HG03175 (cell line): ENCODE results near the gene VEPH1.

Experiments used
- ATAC-seq: cut with Tn5 transposase; IDR thresholded peaks from one replicate; pipeline ENCODE4 v1.9.1; 2021; ENCODE audit warnings: mild to moderate bottlenecking, moderate library complexity; ENCODE audit not compliant: unreplicated experiment

Gene VEPH1

DNA sequence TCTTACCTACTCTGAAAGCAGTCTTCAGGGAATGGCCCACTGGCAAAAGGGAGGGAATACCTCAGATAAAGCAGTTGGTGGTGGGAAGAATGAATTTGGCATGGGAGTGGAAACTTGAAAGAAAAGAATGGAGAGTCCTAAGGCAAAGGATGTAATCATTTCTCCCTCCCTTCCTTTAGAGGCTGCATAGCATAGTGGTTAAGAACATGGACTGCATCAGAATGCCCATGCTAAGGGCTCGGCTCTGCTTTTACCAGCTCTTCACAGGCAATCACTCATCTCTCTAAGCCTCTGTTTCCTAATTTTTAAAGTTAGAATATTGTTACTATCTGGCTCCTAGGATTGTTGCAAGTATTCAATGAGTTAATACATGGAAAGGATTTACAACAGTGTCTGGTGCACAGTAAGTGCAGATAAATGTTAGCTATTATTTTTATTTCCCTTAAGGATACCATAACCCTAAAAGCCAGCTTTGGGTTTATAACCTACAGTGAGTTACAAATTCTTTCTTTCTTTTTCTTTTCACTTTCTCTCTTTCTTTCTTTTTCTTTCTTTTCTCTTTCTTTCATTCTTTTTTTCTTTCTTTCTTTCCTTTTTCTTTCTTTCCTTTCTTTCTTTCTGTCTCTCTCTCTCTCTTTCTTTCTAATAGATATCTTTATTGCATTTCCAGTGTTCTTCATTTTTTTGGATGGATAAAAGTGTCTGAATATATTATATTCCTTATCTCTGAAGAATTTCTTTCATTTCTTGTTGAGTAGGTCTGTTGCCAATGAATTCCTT is 23.6 kb downstream of the VEPH1 start:
- no peak for ATAC-seq

DNA sequence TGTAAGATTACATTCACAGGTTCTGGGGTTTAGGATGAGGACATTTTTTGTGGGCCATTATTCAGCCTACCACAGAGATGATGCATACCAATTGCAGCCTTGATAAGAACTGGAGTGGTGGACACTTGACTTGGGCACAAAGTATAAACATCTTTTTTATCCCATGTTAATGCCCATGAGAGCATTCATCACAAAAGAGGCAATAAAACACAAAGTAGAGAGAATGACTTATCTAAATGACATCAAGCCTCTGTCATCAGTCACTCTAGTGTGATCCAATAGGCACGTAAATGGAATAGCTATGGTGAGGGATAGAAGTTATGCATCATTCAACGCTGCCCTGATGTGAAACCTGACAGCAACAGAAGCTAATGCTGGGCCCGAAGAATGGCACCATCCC is 25.8 kb downstream of the VEPH1 start:
- ATAC-seq: no peak

DNA sequence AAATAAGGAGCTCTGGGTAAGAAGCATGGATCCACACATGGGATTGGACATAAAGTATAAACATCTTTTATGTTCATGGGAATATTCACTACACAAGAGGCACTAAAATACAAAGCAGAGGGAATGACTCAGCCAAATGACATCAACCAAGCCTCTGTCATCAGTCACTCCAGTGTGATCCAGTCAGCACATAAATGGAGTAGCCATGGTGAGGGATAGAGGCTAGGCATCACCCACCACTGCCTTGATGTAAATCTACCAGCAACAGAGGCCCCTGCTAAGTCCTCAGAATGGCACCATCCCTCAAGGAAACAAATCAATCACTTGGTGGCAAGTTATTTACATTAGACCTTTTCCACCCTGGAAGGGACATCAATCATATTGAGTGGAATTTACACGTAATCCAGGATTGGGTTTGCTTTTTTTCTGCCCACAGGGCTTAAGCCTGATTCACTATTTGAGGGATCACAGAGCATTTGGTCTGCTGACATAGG is 27.2 kb downstream of the VEPH1 start:
- no peak for ATAC-seq

DNA sequence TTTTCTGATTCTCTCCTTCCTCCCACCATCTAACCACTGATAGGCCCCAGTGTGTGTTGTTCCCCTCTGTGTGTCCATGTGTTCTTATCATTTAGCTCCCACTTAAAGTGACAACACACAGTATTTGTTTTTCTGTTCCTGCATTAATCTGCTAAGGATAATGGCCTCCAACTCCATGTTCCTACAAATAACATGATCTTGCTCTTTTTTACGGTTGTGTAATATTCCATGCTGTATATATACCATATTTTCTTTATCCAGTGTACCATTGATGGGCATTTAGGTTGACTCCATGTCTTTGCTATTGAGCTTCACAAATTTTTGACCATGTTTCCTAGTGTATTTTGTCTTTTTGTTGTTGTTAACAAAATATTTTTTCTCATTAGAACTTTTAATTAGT is 30.6 kb downstream of the VEPH1 start:
- no peak for ATAC-seq

DNA sequence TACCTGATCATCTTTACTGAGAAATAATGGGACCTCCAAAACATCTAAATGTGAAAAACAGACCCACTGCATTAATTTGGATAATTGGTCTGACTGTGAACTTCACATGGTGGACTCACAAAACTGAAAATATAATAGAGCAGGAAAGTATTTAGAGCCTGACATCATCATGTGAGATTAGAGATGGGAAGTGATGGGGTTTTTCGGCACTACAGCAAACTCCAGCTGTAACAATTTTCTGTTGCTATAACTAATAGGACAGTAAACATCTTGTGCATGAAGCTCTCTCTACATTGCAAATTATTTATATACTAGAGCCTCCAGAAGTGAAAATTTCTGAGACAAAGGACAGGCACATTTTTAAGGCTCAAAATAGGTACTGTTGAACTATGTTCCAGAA is 32.2 kb downstream of the VEPH1 start:
- no peak for ATAC-seq

DNA sequence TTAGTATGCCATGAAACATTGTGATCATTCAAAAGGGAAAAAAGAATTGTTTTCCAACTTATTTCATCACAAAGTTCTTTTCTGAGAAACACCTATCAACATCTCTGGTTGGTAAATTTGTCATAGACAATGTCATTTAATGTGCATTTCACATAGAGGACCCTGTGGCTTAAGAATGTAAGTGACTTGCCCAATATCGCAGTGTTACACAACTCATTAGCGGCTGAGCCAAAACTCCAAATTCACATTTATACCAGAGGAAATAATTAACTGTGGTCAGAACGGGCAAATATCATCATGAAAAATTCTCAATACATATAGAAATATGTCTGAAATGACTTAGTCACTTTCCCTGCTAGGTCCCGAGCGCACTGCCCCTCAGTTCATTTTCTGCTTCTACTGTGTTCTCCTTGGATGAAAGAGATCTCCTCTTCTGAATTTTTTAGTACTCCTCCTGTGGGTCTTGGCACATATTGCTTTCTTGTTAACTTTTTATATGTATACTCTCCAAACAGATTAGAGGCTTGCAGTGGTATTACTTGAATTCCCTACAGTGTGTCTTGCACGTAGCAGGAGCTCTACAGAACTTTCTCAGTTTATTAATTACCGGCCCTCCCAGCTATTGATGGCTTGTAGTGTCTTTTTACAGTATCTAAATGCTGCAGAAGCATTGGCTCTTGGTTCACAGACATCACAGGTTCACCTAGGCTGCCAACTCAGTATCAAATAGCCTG is 33.5 kb downstream of the VEPH1 start:
- ATAC-seq: no peak

DNA sequence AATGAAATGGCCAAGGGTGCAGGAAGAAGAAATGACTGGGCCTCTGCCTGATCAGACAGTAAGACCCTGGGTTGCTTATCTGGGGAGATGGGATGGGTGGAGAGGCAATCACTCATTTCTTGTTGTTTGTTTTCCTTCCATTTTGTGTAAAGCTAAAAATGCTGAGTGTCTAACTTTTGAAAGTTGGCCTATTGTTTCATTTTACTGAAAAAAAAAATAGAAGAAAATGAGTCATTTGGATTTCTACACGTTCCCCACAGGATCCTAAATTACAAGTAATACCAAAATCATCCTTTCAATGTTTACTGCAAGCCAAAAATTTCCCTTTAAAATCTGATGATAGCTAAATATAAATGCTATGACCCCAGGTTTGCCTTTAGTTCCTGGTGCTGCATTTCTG is 36.0 kb downstream of the VEPH1 start:
- ATAC-seq: no peak

DNA sequence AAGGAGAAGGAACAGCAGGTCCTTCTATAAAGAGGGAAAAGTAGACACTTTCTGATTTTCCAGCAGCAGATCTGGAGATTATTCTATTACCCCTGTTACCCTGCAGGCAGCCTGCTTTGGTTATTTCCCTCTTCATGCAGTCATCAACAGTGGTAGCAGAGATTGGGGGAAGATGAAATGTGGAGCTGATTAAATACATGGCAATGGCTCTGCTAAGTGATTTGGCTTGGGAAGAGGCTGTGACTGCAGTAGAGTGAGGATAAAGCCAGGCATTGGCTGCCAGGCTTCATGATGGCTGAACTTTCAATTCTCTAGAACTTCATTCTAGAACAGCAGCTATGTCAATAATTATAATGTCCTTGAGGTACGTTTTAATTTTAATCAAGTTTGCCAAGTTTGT is 37.5 kb downstream of the VEPH1 start:
- no peak for ATAC-seq

DNA sequence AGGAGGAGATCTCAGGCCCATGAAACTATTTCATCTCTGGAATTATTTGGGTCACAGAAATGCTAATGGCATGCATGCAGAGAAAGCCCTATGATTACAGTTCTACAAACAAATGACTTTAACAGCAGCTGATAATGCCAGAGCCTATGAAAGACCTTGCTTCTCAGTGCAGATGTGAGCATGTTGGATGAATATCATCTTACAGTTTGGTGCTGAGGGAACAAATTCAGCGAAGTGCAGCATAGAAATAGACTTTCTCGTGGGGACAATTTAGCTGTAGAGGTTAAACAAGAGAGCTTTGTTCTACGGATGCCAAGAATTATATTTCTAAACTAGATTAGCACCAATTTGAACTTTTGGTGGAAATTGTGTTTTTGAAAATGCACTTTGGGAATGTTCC is 38.9 kb downstream of the VEPH1 start:
- no peak for ATAC-seq

DNA sequence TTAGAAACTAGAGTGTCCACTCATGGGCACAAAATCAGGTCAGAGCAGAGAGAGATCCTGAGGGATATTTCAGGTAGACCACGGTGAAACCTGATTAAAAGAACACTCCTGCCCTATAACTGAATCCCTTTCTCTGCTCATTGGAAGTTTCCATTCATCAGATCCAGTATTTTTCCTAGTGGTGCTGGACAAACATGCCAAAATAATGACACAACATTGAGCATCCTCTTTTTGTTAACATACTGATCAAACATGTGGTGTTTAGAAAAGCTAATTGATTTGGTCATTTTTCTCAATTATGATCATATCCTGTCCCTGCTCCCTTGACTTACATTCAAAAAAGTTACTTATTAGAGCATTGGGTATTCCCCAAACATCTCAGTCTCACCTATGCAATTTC is 39.4 kb downstream of the VEPH1 start:
- no peak for ATAC-seq

DNA sequence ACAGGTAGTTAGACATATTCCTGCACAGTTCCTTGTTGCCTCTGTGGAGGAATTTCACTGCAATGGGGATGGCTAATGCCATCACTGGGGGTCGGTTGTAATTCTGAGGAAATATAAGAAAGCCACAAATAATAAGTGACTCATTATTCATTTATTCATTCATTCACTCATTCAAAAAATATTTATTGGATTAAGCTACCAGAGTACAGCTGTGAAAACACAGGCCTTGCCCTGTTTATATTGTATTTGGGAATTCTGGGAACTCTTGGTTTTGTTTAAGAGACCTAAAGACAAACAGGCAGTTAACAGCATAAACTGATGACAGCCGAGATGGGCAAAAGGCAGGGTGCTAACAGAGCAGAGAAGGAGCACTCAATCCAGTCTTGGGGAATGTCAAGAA is 43.0 kb downstream of the VEPH1 start:
- ATAC-seq: no peak

DNA sequence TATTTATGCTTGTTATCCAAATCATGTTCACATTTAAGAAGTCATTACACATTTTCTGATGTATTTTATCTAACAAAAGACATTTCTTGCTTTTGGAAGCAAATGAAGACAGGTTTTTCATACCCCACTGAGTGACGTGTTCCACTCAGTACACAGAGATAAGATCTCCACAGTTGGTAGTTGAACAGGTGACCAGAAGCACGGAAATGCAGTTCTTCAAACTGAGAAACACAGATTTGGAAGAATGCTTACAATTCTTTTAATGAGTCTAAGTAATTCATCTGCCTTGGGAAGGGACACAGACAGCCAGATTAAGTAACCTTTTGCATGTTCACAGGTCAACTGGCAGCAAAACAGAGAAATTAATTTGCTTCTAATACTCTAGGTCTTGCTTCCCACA is 43.5 kb downstream of the VEPH1 start:
- ATAC-seq: no peak

DNA sequence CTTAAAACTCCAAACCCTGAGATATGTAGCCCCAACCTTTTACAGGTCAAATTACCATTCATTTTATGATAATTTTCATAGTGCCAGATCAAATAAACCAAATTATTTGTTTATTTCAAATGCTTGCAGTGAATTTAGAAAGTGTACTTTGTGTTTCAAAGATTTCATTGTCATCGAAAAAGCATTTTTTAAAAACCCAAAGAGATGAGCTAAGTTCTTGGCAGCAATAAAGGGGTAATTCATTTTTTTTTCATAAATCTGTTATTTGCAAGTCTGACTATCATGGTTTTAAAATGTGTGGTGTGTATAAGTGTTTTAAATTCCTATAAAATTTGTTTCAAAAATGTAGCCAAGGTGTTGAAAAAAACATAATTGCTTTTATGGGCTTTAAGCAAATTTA is 49.4 kb downstream of the VEPH1 start:
- ATAC-seq: no peak

DNA sequence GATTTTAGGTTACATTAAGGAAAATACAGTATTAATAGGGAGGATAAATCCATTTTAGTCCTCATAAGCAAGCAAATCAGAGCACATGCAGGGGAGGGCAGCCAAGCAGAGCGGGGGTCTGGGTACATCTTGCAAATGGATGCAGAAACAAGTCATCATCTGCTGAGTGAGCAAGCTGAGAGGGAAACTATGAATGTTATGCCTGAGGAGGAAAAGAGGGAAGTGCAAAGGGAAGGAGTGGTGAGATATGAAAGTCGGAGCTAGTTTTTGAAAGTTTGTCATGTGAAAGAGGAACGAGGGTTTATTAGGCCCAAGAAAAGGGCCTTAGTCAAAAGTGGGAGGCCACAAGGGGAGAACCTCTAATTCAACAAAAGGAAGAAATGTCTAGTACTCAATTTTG is 51.1 kb downstream of the VEPH1 start:
- ATAC-seq: no peak

DNA sequence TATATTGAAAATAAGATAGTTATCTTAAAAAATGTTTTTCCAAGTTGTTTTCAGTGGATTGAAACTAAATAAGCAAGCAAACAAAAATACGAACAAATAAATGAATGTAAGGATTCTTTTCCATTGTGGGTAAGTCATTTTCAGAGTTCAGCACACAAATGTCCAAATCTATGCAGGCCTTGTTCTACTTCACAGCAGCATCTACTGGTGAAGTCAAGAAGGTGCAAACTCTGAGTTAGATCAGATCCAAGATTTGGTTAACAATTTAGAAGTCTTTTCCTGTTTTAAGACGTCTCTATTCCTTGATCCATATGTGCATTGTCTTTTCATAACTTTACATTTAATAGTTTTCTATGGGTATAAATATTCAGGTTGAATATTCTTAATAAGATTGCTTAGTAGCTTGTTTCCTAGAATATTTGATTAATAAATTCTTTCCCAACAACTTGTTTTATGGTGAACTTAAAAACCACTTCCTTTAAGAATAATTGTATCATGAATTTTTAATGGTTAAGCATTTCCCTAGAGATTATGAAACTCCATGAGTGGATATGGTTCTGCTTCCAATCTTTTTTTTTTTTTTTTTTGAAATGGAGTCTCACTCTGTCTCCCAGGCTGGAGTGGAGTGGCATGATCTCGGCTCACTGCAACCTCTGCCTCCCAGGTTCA is 56.1 kb downstream of the VEPH1 start:
- ATAC-seq: no peak

DNA sequence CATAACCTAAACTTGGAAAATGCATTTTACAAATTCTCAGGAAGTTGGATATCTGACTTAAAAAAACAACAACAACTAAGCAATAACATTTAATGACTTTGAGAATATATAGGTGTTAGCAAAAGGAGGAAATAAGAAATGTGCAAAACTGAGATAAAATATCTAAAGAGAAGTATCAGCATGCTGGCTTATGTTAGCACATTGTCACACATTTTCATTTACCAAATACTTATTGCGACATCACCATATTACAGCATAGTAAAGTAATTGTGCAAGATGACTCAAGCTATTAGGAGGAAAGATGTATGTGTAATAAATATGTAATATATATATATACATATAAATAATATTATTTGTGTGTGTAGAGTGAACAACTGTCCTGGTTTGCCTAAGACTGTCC is 57.4 kb downstream of the VEPH1 start:
- no peak for ATAC-seq

DNA sequence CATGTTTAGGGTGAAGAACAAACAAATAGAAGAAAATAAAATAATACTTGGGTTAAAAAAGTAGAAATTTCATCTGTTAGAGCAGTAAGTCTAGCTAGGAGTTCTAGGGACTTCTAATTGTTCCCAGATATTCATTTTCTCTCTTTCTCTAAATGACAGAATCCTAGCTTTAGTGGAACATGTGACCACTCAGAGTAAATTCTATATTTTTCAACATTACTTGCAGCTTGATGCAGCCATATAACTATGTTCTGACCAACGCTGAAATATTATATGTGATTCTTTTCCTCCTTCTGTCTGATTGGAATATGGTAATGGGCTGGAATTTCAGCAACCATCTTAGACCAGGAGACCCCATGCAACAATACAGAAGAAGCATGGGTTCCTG is 58.4 kb downstream of the VEPH1 start:
- no peak for ATAC-seq

DNA sequence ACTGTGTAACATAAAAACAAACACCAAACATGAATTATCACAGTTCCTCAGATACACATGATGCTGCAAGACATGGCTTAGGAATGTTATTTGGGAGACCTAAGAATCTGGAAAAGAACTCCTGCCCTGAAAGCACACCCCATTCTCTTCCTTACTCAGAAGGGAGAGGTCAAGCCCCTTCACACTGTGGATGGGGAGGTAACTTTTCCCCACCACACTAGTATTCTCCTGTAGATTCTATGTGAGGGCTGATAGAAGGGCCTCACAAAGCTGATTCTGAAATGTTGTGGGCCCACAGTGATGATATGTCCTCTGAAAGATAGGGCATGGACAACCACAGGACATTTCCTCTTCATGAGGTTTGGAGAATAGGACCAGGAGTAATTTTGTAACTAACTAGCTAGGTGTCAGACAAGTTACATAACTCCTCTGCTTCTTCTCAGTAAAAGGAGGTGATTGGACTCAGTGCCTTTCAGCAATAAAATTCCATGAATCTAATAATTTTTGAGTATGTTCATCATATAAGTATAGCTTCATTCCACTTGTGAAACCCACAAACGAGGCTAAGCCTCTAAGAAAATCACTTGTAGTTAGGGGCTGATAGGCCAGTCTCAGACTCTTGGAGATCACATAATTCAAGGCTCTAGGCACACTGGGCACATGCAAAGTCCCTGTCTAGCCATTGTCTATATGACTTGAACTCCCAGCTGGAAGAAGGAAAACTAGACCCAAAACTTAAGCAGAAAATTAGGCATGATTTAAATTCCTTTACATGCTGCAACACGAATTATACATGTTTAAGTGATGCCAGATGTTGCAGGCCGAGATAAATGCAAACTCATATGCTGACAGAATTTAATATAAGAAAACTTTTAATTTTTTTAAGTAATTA is 59.1 kb downstream of the VEPH1 start:
- ATAC-seq: no peak

DNA sequence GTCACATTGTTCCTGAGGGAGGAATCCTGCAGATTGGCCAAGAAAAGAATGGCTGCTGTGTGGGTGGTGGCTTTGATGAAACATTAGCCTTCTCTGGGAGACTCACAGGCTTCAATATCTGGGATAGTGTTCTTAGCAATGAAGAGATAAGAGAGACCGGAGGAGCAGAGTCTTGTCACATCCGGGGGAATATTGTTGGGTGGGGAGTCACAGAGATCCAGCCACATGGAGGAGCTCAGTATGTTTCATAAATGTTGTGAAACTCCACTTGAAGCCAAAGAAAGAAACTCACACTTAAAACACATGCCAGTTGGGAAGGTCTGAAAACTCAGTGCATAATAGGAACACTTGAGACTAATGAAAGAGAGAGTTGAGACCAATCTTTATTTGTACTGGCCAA is 60.5 kb downstream of the VEPH1 start:
- ATAC-seq: no peak

DNA sequence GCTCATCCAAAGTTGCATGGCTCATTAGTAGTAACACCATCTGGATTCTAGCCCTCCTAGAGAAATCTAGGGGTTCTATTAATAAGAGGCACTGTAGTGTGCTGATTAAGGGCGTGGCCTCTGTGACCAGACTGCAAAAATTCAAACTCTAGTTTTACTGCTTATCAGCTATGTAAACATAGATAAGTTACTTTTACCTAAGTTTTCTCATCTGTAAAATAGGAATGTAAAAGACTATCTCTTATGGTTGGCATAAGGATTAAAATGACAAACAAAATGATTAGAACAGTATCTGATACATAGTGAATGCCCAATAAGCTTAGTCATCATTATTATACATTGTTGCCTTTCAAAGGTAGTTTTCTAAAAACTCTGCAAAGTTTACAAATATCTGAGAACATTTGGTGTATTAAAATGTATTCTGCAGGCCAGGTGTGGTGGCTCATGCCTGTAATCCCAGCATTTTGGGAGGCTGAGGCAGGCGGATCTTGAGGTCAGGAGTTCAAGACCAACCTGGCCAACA is 62.1 kb downstream of the VEPH1 start:
- ATAC-seq: no peak
